OCI-LY7 (cell line): ENCODE data around the gene SGMS1.

Source experiments
- CTCF ChIP-seq: fragments of 200-600 bp; sonication (generic); conservative IDR thresholded peaks from 2 replicates; pipeline ENCODE4 v1.5.1; 2014; ENCODE audit warnings: mild to moderate bottlenecking, antibody characterized with exemption, low read length, moderate library complexity, mixed read lengths
- EZH2phosphoT487 ChIP-seq: fragments of 200-600 bp; sonication (generic); IDR thresholded peaks from 2 replicates; pipeline ENCODE4 v1.6.1; 2018; ENCODE audit warnings: low read depth, borderline replicate concordance, mild to moderate bottlenecking, mixed run types, antibody characterized with exemption, low read length, moderate library complexity, mixed read lengths

GRCh38 chr10:50343702-50344331 lies 279.9 kb downstream of the SGMS1 start:
- no peak for TF ChIP-seq CTCF
- no peak for TF ChIP-seq EZH2phosphoT487
